Astrocyte of the cerebellum (primary cell): ENCODE results near the gene MYNN.
A peak's percentile ranks its signal among the peaks of the same experiment; 100 is the strongest.

Experiments
- DNase-seq: peaks from one replicate; pipeline ENCODE4 v3.0.0-alpha.2; 2011; ENCODE audit warnings: low read depth
- H3K4me3 ChIP-seq: 2 replicates; pipeline ENCODE4 v1.5.1; 2011; ENCODE audit warnings: mild to moderate bottlenecking, low read depth, low read length, moderate library complexity
- CTCF ChIP-seq: IDR thresholded peaks from 2 replicates; pipeline ENCODE4 v1.5.1; 2012; ENCODE audit warnings: low read length, low read depth, moderate library complexity, mild to moderate bottlenecking; ENCODE audit errors: missing control alignments
- in situ Hi-C: cut with HindIII; loops from 2 replicates; pipeline ENCODE4 v1.10.0; 2017; ENCODE audit warnings: low sequenced_read_pairs

Gene MYNN

GRCh38 chr3:169790687-169791429 is 17.7 kb downstream of the MYNN start:
- in situ Hi-C loops = no loop called here
- no peak for DNase-seq
- TF ChIP-seq CTCF = no peak
- no peak overlapping the region for H3K4me3 ChIP-seq

- DNase-seq = no peak
- no peak for TF ChIP-seq CTCF
- H3K4me3 ChIP-seq = no peak overlapping the region
- in situ Hi-C loops = no loop called here
Measured at GRCh38 chr3:169792359-169792758, 19.2 kb downstream of the MYNN start.

- no peak for TF ChIP-seq CTCF
- in situ Hi-C loops = no loop called here
Measured at GRCh38 chr3:169804681-169805080, 31.5 kb downstream of the MYNN start.

GRCh38 chr3:169809230-169809795 is 36.1 kb downstream of the MYNN start:
- no peak overlapping the region for H3K4me3 ChIP-seq
- TF ChIP-seq CTCF = no peak
- no peak for DNase-seq
- in situ Hi-C loops = no loop called here

More at GRCh38 chr3:169804681-169805080, 31.5 kb downstream of the MYNN start:
- DNase-seq = no peak
- H3K4me3 ChIP-seq = no peak overlapping the region

GRCh38 chr3:169811631-169812331 is 38.6 kb downstream of the MYNN start:
- no peak for TF ChIP-seq CTCF
- peak; percentile 19 for DNase-seq

GRCh38 chr3:169812332-169813235 is 39.4 kb downstream of the MYNN start, which contains the start of the genes LRRC34 and LRRIQ4:
Gene LRRC34, minus strand, starts transcription at chr3:169812904. Its CDS starts 356 bp downstream, at chr3:169812548.
Gene LRRIQ4, plus strand, starts transcription at chr3:169812870. Its CDS starts 9,052 bp downstream, at chr3:169821922.
- in situ Hi-C loops = no loop called here
- DNase-seq = peak; percentile 12
- H3K4me3 ChIP-seq = peak within 1 kb of the TSS; percentile 35
- TF ChIP-seq CTCF = no peak

More at GRCh38 chr3:169811631-169812331, 38.6 kb downstream of the MYNN start:
- H3K4me3 ChIP-seq = peak overlapping the region; percentile 35
- in situ Hi-C loops = no loop called here
